Activated naive CD8-positive, alpha-beta T cell treated with anti-CD3 and anti-CD28 coated beads, Interleukin-2, amount 50 U/mL, for 24 hours (primary cell): Measurements from ENCODE around the gene UPF1.
A peak's percentile ranks its signal among the peaks of the same experiment; 100 is the strongest.

Experiments
- ATAC-seq: fragments of 150-1000 bp; cut with Tn5 transposase; one replicate; pipeline ENCODE4 v1.10.0; 2021
- DNase-seq: peaks from one replicate; pipeline ENCODE4 v3.0.0; 2021
- H3K27ac Mint-ChIP-seq: one replicate; pipeline ENCODE4 v1.8.0; 2021; ENCODE audit warnings: mild to moderate bottlenecking, mixed read lengths
- H3K27me3 Mint-ChIP-seq: one replicate; pipeline ENCODE4 v1.8.0; 2021; ENCODE audit warnings: mixed read lengths
- H3K36me3 Mint-ChIP-seq: one replicate; pipeline ENCODE4 v1.8.0; 2021; ENCODE audit warnings: low read depth, mixed read lengths
- H3K4me1 Mint-ChIP-seq: one replicate; pipeline ENCODE4 v1.8.0; 2021; ENCODE audit warnings: mixed read lengths
- H3K4me3 Mint-ChIP-seq: one replicate; pipeline ENCODE4 v1.8.0; 2021; ENCODE audit warnings: mild to moderate bottlenecking, moderate library complexity, mixed read lengths
- H3K9me3 Mint-ChIP-seq: one replicate; pipeline ENCODE4 v1.8.0; 2021; ENCODE audit warnings: mixed read lengths

Gene UPF1

DNA sequence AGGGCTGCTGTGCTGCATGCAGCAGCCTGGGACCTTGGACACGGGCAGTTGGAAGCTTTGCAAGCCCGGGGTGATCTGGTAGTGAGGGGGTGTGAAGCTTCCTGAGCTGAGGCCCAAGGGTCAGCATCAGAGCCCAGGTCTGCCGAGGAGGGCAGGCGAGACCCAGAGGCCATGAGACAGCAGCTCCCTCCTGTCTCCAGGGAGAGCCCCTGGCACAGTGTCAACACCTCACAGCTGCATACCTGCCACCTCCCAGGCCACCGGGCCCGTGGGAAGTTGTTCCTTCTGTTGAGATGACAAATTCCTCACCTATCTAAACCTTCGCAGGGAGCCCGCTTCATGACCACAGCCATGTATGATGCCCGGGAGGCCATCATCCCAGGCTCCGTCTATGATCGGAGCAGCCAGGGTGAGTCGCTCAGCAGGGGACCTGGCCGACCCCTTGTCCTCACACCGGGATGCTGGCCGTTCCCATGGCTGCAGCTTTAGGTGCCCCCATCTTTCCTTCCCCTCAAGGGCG, 32.1 kb downstream of the UPF1 start:
- H3K4me1 Mint-ChIP-seq = peaks cover 2% of the 10 kb centered on the region
- H3K27ac Mint-ChIP-seq = no peak overlapping the region

DNA sequence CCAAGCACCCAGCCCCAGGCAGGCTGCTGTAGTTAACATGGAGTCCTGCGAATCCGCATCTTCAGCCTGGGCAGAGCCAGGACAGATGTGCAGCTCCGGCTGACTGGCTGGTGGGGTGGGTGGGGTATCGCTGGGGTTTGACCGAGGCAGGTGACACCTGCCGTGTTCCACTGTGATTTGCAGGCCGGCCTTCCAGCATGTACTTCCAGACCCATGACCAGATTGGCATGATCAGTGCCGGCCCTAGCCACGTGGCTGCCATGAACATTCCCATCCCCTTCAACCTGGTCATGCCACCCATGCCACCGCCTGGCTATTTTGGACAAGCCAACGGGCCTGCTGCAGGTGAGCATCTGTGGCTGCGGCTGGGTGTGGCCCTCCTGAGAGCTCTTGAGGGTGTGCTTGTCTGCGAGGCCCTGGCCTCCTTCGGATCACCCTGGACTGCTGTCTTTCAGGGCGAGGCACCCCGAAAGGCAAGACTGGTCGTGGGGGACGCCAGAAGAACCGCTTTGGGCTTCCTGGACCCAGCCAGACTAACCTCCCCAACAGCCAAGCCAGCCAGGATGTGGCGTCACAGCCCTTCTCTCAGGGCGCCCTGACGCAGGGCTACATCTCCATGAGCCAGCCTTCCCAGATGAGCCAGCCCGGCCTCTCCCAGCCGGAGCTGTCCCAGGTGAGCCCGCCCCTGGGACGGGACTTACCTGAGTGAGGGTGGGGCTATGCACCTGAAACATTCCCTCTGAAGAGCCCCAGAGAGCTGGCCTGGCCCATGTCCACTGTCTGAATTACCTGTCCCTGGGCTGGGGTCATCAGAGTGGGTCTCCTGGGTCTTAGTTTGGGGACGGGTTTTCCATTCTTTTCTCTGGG, 33.6 kb downstream of the UPF1 start:
- ATAC-seq (no peak), DNase-seq (no peak)
- Mint-ChIP-seq H3K27me3 (no peaks in the 10 kb centered on the region), H3K36me3 (peaks cover 36% of the 10 kb centered on the region), H3K4me1 (peaks cover 2% of the 10 kb centered on the region), H3K9me3 (no peaks in the 10 kb centered on the region), H3K4me3 (no peak overlapping the region), H3K27ac (no peak overlapping the region)

More for the DNA sequence above, 32.1 kb downstream of the UPF1 start:
- ATAC-seq (no peak), DNase-seq (no peak)
- Mint-ChIP-seq H3K36me3 (peaks cover 39% of the 10 kb centered on the region), H3K27me3 (no peaks in the 10 kb centered on the region), H3K4me3 (no peak overlapping the region), H3K9me3 (no peaks in the 10 kb centered on the region)

DNA sequence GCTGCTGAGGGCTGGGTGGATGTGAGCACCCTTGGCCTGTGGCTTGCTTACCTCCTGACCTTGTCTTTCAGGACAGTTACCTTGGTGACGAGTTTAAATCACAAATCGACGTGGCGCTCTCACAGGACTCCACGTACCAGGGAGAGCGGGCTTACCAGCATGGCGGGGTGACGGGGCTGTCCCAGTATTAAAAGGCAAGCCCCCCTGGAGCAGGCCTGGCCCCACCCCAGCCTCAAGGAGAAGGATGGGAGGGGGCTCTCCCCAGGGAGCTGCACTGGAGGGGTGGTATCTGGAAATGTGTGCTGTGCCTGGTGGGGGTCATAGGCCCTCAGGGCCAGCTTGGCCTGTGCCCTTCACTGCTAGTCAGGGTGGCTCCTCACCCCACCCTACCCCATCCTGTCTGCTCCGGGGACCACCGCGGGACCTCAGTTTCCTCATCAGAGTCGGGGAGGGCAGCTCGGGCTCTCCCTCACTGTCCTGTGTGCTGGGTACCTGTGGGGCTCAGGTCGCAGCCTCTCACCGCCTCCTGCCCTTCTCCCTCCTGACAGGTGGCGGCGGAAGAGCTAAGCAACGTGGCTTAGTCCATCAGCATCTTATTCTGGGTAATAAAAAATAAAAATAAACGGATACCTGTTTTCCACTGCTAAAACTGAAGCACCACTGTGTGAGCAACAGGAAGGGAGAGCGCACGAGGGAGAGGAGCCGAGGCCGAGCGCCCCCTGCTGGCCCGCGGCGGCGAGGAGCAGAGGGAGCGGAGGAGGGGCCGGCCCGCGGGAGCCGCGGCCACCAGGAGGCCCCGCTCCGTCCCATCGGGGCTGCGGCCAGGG, 34.4 kb downstream of the UPF1 start:
- H3K4me1 Mint-ChIP-seq = peaks cover 5% of the 10 kb centered on the region
- ATAC-seq = peak; percentile 75
- H3K36me3 Mint-ChIP-seq = peaks cover 32% of the 10 kb centered on the region
- H3K4me3 Mint-ChIP-seq = no peak overlapping the region
- no peak overlapping the region for H3K27ac Mint-ChIP-seq
- no peaks in the 10 kb centered on the region for H3K9me3 Mint-ChIP-seq
- peaks cover 5% of the 10 kb centered on the region for H3K27me3 Mint-ChIP-seq
- DNase-seq = peak; percentile 74

DNA sequence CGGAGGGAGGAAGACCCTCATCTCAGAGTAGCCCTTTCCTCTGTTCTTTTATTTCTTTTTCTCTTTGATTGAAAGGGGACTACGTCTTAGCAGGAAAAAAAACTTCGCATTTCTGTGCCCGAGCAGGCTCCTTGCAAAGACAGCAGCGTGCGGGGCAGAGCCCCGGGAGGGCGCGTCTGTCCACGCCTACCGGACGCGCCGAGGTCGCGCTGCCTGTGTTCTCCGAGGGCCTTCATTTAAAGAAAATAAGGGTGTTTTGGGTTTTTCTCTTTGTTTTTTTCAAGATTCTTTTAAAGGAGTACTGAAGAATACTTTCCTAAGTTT, 35.0 kb downstream of the UPF1 start:
- H3K9me3 Mint-ChIP-seq = no peaks in the 10 kb centered on the region
- H3K4me3 Mint-ChIP-seq = no peak overlapping the region
- H3K27me3 Mint-ChIP-seq = peaks cover 10% of the 10 kb centered on the region
- ATAC-seq = no peak
- no peak for DNase-seq
- H3K4me1 Mint-ChIP-seq = peaks cover 9% of the 10 kb centered on the region
- H3K27ac Mint-ChIP-seq = no peak overlapping the region
- H3K36me3 Mint-ChIP-seq = peaks cover 28% of the 10 kb centered on the region

DNA sequence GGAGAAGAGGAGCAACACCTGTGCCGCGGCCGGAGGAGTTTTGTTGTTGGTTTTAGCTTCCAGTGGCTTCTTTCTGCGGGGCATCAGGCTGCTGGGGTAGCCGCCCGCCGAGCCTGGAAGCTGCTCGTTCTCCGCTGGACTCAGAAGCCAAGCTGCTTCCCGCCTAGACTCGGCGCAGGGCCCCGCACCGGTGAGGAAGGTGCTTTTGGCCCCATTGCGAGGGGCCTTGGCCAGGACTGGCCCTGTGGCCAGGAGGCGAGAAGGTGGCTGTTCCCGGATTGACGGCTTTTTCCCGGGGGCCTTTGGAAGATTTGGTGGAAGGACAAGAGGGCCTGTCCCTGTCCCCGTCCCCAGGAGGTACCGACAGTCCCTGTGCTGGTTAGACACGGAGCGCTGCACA, 35.4 kb downstream of the UPF1 start:
- Mint-ChIP-seq H3K9me3 (no peaks in the 10 kb centered on the region), H3K27me3 (peaks cover 10% of the 10 kb centered on the region), H3K4me1 (peaks cover 11% of the 10 kb centered on the region), H3K36me3 (peaks cover 25% of the 10 kb centered on the region), H3K27ac (no peak overlapping the region), H3K4me3 (no peak overlapping the region)
- ATAC-seq (no peak), DNase-seq (no peak)

DNA sequence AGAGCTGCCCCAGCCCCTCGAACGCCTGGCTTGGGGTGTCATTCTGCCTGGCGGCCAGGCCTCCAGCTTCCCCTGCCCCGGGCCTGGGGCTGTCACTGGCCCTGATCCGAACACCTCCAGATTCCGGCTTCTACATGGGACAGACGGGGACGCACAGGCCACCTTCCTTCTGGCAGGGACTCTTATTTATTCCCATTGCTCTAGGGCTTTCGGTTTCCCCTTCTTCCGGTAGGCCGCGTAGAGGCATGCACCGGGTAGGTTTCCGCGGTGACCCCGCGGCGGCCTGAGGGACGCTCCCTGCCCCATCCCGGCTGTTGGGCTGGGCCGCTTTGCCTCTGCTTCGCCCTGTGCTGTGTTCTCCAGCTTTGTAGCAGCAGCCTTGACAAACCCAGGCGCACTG, 36.0 kb downstream of the UPF1 start:
- Mint-ChIP-seq H3K27ac (no peak overlapping the region), H3K27me3 (peaks cover 10% of the 10 kb centered on the region), H3K36me3 (peaks cover 20% of the 10 kb centered on the region), H3K4me1 (peaks cover 11% of the 10 kb centered on the region), H3K4me3 (no peak overlapping the region), H3K9me3 (no peaks in the 10 kb centered on the region)
- no peak for ATAC-seq
- DNase-seq = no peak

DNA sequence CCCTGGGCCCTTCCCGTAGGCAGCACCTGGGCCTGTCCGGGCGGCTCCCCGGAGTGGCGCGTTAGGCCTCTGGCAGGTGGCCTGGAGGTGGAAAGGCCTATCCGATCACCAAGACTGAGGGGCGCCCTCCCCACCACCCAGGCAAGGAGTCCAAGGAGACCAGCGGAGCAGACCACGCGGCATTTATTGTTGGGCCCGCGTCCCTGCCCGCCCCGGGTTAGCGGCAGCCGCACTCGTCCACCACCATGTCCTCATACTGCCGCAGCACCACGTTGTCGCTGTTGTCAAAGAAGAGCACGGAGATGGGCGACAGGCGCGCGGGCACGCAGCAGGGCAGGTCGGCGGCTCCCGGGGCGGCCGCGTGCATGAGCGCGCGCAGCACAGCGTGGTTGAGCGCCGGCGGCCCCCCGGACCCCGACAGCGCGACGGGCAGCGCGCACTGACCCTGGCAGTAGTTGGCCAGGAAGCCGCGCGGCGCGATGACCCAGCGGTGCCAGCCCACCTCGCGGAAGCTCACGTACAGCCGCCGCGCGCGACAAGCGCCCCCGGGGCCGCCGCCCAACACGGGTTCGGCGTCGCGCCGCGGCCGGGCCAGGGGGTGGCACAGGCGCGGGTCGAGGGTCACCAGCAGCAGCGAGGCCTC, 36.7 kb downstream of the UPF1 start:
- Mint-ChIP-seq H3K9me3 (no peaks in the 10 kb centered on the region), H3K27me3 (peaks cover 10% of the 10 kb centered on the region), H3K27ac (no peak overlapping the region), H3K4me3 (no peak overlapping the region), H3K36me3 (peaks cover 18% of the 10 kb centered on the region), H3K4me1 (peaks cover 11% of the 10 kb centered on the region)
- DNase-seq (no peak), ATAC-seq (no peak)

DNA sequence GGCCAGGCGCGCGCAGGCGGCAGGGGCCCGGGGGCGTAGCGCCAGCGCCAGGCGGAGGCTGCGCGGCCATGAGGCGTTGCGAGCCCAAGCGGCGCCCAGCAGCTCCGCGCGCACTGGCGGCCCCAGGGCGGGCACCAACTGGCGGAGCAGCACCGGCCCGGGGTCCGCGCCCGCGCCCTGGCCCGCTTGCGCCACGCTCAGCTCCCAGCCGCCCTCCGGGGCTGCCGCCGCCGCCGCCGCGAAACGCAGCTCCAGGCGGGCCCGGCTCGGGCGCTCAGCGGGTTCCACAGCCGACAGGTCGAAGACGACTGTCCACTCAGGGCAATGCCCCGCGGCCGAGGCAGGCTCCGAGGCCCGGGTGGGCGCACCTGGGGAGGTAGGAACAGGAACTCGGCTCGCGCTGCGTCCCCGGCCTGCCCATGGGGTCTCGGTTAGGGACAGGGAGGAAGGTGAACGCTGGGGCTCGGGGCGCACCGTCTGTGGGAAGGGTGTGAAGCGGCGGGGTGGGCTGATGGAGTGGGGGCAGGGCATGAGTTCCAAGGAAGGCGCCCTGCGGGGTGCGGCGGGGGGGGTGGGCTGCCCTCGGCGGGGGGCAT, 37.4 kb downstream of the UPF1 start:
- Mint-ChIP-seq H3K27ac (no peak overlapping the region), H3K4me1 (peaks cover 11% of the 10 kb centered on the region), H3K36me3 (peaks cover 18% of the 10 kb centered on the region), H3K9me3 (no peaks in the 10 kb centered on the region), H3K27me3 (peaks cover 10% of the 10 kb centered on the region), H3K4me3 (no peak overlapping the region)
- ATAC-seq = no peak
- no peak for DNase-seq

DNA sequence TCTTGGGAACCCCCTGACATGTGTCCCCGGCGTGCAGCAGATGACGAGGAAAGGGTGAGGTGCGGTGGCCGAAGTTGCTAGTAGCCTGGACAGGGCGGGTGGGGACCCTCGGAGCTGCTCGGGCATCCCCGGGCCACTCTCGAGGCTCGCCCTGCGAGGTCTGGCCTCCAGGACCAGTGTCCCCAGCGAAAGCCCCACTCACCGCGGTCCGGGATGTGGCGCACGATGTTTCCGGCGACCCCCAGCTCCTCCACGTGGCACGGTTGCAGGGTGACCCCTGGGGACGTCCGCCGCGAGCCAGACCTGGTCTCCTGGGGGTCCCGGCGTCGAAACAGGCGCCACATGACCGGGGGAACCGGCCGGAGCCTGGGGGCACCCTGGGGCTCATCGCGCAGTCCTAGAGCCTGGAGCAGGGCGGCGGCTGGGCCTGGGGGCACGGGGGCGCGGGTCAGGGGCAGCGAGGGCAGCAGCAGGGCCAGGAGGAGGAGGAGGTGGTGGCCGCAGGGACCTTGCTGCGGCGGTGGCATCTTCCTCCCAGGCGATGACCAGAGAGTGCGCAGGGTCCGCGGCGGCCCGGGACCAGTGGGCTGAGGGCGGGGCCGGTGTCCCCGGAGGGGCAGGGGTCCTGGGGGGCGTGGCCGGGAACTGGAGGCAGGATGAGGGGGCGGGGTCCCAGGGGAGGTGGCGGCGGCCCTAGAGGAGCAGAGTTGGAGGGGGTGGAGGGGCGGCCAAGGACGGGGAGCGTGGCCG, 38.2 kb downstream of the UPF1 start:
- Mint-ChIP-seq H3K4me1 (peaks cover 11% of the 10 kb centered on the region), H3K27ac (no peak overlapping the region), H3K27me3 (peaks cover 10% of the 10 kb centered on the region), H3K9me3 (no peaks in the 10 kb centered on the region), H3K36me3 (peaks cover 14% of the 10 kb centered on the region), H3K4me3 (no peak overlapping the region)
- ATAC-seq (no peak), DNase-seq (no peak)

DNA sequence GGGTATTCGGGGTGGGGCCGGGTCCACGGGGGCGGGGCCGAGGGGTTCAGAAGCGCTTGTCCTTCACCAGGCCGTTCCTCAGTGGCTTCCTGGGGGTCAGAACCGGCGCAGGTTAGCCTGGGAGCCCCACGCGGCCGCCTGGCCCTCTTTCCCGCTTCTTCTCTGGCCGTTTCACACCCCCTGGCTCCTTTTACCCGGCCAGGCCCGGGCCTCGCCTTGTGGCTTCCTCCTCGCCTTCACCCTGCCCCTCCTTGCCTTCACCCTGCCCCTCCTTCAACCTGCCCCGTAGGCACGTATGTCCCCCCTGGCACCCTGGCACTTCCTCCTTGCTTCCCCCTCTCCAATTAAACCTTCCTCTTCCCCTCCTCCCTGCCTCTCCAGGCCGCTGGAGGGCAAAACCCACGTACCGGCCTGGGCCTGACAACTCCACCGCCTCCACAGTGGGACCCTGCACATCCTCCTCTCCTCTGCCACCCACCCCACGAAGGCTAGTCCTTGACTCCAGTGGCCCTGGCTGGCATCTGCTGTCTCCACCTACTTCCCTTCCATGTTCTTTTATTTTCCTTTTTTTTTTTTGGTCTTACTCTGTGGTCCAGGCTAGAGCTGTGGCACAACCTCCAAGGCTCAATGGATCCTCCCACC, 38.9 kb downstream of the UPF1 start:
- Mint-ChIP-seq H3K4me3 (no peak overlapping the region), H3K4me1 (peaks cover 11% of the 10 kb centered on the region), H3K27ac (no peak overlapping the region), H3K36me3 (peaks cover 14% of the 10 kb centered on the region), H3K27me3 (peaks cover 10% of the 10 kb centered on the region), H3K9me3 (no peaks in the 10 kb centered on the region)
- no peak for ATAC-seq
- DNase-seq = no peak

DNA sequence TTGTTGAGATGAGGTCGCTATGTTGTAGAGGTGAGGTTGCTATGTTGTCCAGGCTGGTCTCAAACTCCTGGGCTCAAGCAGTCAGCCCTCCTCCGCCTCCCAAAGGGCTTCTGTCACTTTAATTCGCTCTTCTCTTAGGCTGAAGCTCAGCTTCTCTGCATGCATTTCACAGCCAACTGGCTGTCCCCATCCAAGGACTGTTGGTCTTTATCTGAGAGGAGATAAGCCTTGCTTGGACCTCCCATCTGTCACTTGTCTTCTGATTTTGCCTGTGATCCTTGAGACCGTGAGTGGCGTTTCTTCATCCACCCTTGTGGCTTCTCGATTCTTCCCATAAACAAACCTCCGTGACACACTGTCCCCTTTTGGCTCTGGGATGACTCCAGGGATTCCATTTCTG, 39.8 kb downstream of the UPF1 start:
- Mint-ChIP-seq H3K36me3 (peaks cover 11% of the 10 kb centered on the region), H3K4me1 (peaks cover 11% of the 10 kb centered on the region), H3K4me3 (no peak overlapping the region), H3K9me3 (no peaks in the 10 kb centered on the region), H3K27ac (no peak overlapping the region), H3K27me3 (peaks cover 10% of the 10 kb centered on the region)
- DNase-seq = no peak
- ATAC-seq = no peak

DNA sequence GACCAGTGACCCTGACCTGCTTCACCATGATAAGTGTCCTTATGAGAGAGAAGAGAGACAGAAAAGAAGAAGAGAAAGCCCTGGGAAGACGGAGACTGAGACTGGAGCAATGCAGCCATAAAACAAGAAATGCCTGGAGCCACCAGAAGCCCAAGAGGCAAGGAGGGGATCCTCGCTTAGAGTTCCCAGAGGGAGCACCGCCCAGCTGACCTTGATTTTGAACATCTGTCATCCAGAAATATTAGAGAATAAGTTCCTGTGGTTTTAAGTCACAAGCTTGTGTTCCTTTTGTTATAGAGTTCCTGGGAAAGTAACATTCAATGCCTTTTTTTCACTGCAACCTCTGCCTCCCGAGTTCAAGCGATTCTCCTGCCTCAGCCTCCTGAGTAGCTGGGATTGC, 44.0 kb downstream of the UPF1 start:
- DNase-seq (no peak), ATAC-seq (no peak)
- H3K9me3 Mint-ChIP-seq = no peaks in the 10 kb centered on the region
- peaks cover 2% of the 10 kb centered on the region for H3K36me3 Mint-ChIP-seq
- peaks cover 8% of the 10 kb centered on the region for H3K27me3 Mint-ChIP-seq
- H3K27ac Mint-ChIP-seq = no peak overlapping the region
- peaks cover 8% of the 10 kb centered on the region for H3K4me1 Mint-ChIP-seq
- no peak overlapping the region for H3K4me3 Mint-ChIP-seq

DNA sequence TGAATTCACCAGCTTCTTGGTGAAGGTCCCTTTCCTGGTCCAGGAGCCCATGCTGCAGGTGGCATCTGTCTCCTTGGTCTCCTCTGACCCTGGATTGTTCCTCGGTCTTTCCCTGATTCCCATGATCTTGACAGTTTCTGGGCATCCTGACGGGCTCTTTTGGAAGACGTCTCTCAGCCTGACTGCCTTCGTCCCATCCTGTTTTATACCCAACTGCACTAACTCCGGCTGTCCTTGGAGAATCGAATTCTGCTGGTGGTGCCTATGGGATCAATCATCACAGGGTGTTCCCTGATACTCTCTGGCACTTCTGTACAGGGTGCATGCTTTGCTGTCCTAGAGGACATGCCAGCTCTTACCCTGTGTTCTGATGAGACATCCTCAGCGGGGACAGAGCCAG, 45.1 kb downstream of the UPF1 start:
- Mint-ChIP-seq H3K27ac (no peak overlapping the region), H3K9me3 (no peaks in the 10 kb centered on the region), H3K4me3 (no peak overlapping the region), H3K27me3 (no peaks in the 10 kb centered on the region), H3K4me1 (peaks cover 2% of the 10 kb centered on the region), H3K36me3 (no peaks in the 10 kb centered on the region)
- DNase-seq = no peak
- ATAC-seq = no peak
